Measurements from ENCODE around the gene HSD17B2.

- TF ChIP-seq CTCF (IDR thresholded peaks at IDR 0.05): no peak
- TF ChIP-seq POLR2A (IDR thresholded peaks at IDR 0.05): no peak
Measured at GRCh38 chr16:82033006-82033405, 2.0 kb upstream of the HSD17B2 start.
